SU-DHL-6 (cell line): Measurements from ENCODE around the gene CREG1.

Source experiments
- CTCF ChIP-seq: fragments of 200-600 bp; sonication (generic); IDR thresholded peaks from one replicate; pipeline ENCODE4 v1.5.1; 2017; ENCODE audit warnings: antibody characterized with exemption, mild to moderate bottlenecking, low read length, moderate library complexity; ENCODE audit not compliant: insufficient read depth, poor library complexity, severe bottlenecking
- EZH2phosphoT487 ChIP-seq: fragments of 200-600 bp; sonication (generic), shearing (Covaris generic); conservative IDR thresholded peaks from 2 replicates; pipeline ENCODE4 v1.6.1; 2018; ENCODE audit warnings: mild to moderate bottlenecking, antibody characterized with exemption, low read length, moderate library complexity, mixed read lengths

GRCh38 chr1:167507719-167508118 lies 45.8 kb downstream of the CREG1 start:
- TF ChIP-seq CTCF (no peak), EZH2phosphoT487 (no peak)
